H1 (cell line): ENCODE data around the gene RGL1.

Experiments
- ATF2 ChIP-seq: IDR thresholded peaks from 2 replicates; pipeline ENCODE4 v1.6.1; 2012; ENCODE audit warnings: low read length, inconsistent platforms
- CBX5 ChIP-seq: fragments of 300-800, 300-1000 bp; sonication (generic); IDR thresholded peaks from 2 replicates; pipeline ENCODE4 v1.7.1; 2016; ENCODE audit warnings: antibody characterized with exemption, low read length, low read depth
- CTCF ChIP-seq, 3 experiments: IDR thresholded peaks; 1 replicate in 2 of 3; 2 replicates in 1 of 3; pipeline versions ENCODE4 v1.5.1 to v1.6.1; 2011; ENCODE audit warnings: low read length in 3 of 3, mild to moderate bottlenecking in 3 of 3, inconsistent platforms in 2 of 3, low read depth in 1 of 3, moderate library complexity in 1 of 3; ENCODE audit not compliant: insufficient read depth in 1 of 3; ENCODE audit errors: control extremely low read depth in 1 of 3
- EP300 ChIP-seq, 2 experiments: IDR thresholded peaks; 1 replicate in 1 of 2; 2 replicates in 1 of 2; pipeline ENCODE4 v1.6.1; 2011 to 2012; ENCODE audit warnings: low read depth in 2 of 2, low read length in 2 of 2, mild to moderate bottlenecking in 2 of 2, borderline replicate concordance in 1 of 2, inconsistent platforms in 1 of 2, moderate library complexity in 1 of 2
- EZH2 ChIP-seq: fragments of 200-600 bp; sonication (generic); IDR thresholded peaks from 2 replicates; pipeline ENCODE4 v1.7.1; 2012; ENCODE audit warnings: low read depth, mild to moderate bottlenecking, moderate library complexity, low read length, inconsistent platforms; ENCODE audit not compliant: severe bottlenecking
- GTF2F1 ChIP-seq: IDR thresholded peaks from 2 replicates; pipeline ENCODE4 v1.6.1; 2012; ENCODE audit warnings: low read depth, low read length, improper control_type of control experiment, borderline replicate concordance
- JUND ChIP-seq: IDR thresholded peaks from 2 replicates; pipeline ENCODE4 v1.6.1; 2011; ENCODE audit warnings: mild to moderate bottlenecking, improper control_type of control experiment, low read length
- POLR2A ChIP-seq, 2 experiments: IDR thresholded peaks; 1 replicate in 1 of 2; 2 replicates in 1 of 2; pipeline ENCODE4 v1.6.1; 2011; ENCODE audit warnings: low read depth in 2 of 2, low read length in 2 of 2, mild to moderate bottlenecking in 2 of 2; ENCODE audit errors: control extremely low read depth in 1 of 2
- SP1 ChIP-seq: IDR thresholded peaks from 2 replicates; pipeline ENCODE4 v1.6.1; 2011; ENCODE audit warnings: low read depth, low read length
- TAF1 ChIP-seq: IDR thresholded peaks from 2 replicates; pipeline ENCODE4 v1.6.1; 2011; ENCODE audit warnings: mild to moderate bottlenecking, low read depth, low read length
- USF2 ChIP-seq: IDR thresholded peaks from 2 replicates; pipeline ENCODE4 v1.6.1; 2011; ENCODE audit warnings: low read length, improper control_type of control experiment
- ZNF274 ChIP-seq: IDR thresholded peaks from 2 replicates; pipeline ENCODE4 v1.7.0; 2012; ENCODE audit warnings: low read length, borderline replicate concordance; ENCODE audit errors: extremely low read depth

GRCh38 chr1:183808296-183809027, 3.5 kb downstream of the RGL1 start:
- TF ChIP-seq GTF2F1 (no peak), EZH2 (no peak), TAF1 (no peak), CTCF (IDR thresholded peaks at IDR 0.05; ENCODE audit: control extremely low read depth in 1 of 3, insufficient read depth in 1 of 3, low read depth in 1 of 3, low read length in 3 of 3) (no peak), USF2 (no peak), SP1 (no peak), EP300 (IDR thresholded peaks at IDR 0.05; ENCODE audit: borderline replicate concordance in 1 of 2, low read depth in 2 of 2, low read length in 2 of 2) (no peak), CBX5 (no peak), JUND (no peak), ATF2 (no peak), ZNF274 (no peak), POLR2A (IDR thresholded peaks at IDR 0.05; ENCODE audit: control extremely low read depth in 1 of 2, low read depth in 2 of 2, low read length in 2 of 2) (no peak)
